CD4-positive, alpha-beta T cell treated with Interleukin-6 for 4 hours (primary cell): ENCODE results near the gene OSBPL8.

Experiments
- DNase-seq: peaks from one replicate; pipeline ENCODE4 v3.0.0-alpha.2; 2020; ENCODE audit warnings: mixed read lengths

The OSBPL8 gene

DNA sequence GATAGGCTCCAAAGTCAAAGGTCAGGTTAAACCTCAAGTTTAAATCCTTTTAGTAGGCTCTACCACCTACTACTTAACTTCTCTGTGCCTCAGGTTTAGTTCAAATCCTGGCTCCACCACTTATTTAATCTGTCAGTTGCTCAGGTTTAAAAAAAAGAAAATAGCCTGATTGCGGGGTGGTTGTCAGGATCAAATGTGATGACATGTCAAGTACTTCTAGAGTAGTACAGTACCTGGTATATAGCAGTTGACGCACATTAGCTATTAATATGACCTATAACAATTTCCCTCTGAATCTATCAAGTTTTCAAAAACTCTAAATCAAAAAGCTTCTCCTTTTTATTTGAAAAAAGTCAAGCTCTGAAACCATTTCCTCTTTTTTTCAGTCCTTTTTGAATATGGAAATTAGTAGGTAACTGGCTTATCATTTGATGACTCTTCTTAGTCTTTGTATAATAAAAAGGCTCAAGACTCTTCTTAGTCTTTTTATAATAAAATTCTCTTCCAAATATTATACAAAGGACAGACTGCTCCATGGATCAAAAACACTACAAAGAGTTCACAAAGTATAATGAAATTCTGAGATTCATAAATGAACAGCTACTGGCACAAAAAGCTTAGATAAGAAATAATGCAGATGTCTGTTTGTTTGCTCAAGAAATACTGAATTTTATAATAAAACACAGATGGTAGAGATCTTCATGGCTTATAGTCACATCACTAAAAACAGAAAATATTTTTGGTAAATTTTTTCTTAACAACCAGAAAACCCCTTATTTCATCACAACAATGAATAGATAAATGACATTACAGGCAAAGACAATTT lies 5.0 kb downstream of the OSBPL8 start:
- DNase-seq, result no peak

DNA sequence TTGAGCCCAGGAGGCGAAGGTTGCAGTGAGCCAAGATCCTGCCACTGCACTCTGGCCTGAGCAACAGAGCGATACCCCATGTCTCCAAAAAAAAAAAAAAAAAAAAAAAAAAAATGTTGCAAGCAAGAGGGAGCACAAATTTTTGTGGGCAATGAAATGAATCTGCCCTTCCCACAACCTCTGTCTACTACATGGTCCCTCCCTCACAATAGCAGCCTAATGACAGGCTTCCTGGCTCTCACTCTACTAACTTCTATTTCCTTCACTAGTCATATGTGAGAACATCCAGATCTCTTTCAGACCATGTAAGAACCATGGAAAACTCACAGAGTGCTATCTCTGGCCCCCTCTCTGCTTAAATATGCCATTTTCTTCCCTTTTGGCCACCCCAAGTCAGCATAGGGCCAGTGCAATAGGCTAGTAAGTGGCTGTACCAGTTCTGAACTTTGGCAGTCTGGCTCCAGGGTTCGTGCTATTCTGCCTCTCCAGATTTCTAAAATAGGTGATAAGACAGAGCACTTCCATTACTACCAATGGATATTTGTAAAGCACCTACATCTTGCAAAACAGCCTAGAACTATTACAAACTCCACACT lies 7.1 kb downstream of the OSBPL8 start:
- no peak for DNase-seq

DNA sequence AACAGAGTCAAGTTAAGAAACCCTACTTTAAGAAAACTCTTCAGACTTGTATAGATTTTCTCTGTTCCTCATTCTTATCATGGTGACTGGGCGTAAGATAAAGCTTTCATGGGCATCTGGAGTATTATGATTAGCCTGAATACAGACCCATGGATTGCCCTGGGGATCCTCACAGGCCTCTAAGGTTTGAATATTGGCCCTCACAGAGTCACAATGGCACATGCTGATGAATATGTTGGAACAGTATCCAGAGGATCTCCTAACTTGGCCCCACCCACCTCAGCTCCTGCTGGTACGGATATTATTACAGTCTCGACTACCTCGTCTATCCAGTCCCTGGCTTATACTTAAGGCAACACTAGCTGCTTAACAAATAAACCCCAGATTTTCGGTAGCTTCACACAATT lies 8.1 kb downstream of the OSBPL8 start:
- no peak for DNase-seq

DNA sequence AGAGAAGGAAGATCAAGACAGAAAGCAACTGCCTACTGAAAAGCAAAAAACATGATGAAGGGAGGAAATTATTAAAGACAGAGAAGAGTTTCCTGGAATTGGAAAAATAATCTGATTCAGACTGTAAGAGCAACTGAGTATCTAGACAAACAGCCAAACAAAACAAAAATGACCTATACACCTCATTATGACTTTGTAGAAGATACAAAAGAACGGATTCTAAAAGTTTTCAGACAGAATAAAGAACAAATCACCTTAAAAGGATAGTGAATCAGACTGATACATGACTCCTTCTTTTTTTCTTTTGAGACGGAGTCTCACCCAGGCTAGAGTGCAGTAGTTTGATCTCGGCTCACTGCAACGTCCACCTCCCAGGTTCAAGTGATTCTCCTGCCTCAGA lies 10.4 kb downstream of the OSBPL8 start:
- no peak for DNase-seq

DNA sequence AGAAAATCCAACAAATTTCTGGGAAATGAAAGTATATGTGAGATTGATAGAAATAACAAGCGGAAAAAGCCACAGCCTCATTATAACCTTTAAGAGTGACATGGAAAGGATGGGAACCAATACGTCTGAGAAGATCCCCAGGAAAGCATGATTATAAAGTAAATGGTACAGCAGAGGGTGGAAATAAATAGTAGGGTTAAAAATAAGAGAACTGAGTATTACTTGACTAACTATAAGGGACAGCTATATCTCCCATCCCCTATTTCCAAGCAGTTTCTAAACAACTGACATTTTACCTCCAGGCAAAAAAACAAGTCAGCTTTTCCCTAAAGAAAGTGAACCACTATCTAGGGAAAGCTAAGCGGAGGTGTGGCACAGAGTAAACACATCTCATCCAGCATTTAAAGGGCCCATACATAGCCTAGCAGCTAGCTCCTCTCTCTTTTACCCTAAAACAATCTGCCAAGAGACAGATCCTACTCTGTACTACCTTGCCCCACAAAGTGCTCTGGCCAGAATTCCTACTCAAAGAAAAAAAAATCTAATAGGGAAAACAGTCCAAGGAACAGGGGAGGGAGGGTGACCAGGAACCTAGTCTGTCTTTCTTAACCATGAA lies 11.2 kb downstream of the OSBPL8 start:
- DNase-seq, result no peak

DNA sequence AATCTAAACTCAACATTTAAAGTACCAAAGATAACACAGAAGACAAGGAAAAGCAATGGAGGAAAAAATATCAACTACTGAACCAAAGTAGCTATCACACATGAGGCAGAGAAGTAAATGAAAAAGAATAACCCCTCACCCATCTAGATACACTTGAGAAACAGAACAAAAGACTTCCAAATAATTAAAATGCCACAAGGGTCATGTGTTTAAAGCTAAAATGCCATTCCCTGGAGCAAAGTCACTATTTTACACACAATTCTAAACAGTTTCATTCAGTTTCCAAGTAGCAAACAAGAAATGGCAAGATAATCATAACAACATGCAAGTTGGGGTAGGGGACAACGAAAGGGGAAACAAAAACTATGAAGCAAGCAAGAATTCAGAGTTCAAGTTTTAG lies 12.0 kb downstream of the OSBPL8 start:
- no peak for DNase-seq

DNA sequence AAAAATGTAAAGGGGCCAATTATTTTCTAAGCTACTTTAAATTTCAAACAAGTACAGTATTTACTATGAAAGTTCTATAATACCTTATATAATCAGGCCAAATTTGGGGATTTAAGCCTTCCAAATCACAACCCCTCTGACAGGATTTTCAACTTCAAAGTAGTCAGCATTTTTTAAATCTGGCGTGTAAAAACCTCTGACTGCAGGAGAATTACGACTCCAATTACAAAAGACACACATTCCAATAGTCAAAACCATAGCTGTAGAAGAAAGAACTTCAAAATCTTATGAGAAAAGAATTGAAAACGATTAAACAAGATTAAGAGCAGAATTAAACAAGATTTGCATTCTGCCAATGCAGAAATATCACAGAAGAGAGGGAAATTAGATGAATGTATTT lies 12.7 kb downstream of the OSBPL8 start:
- DNase-seq, result no peak

DNA sequence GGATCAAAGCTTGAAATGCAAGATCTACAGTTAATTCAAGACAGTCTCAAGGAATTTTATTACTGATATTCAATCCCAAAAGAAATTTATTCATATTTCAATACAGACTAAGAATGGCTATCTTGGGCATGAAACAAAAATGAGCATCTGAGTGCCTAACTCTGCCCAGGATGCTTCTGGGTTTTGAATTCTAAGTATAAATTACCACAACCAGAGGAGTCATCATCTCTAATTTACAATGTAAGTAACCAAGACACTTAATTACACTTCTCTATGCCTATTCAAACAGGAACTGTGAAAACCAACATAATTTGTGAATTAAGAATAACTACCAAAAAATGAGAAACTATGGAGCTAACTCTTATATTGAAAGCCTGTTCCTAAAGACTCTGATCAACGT lies 14.1 kb downstream of the OSBPL8 start:
- DNase-seq, result no peak

DNA sequence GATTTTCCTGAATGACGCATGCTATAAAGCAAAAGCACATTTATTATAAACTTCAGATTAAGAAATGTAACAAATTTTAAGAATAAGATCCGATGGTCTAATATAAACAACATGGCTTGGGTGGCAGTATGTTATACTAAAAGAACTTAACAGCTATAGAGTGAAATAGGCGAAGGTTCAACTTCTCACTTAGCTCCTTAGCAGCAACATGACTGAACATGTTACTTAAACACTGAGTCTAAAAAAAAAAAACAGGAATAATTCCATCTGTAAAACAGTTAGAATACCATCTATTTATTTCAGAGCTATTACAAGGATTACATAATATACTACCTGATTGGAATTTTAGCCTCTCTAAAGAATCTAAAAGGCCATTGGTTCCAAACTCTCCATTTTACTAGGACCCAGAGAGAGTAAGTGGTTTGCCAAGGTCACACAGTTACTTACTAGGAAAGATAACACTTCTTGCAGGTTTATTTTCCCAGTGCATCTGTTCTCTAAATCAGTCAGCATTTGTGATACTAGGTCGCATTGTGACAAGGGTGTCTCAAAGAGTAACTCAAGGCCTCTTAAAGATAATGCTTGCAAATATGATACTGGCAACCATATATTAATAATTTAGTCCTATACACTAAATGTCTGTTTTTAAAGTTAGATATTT lies 14.8 kb downstream of the OSBPL8 start:
- DNase-seq, result no peak

DNA sequence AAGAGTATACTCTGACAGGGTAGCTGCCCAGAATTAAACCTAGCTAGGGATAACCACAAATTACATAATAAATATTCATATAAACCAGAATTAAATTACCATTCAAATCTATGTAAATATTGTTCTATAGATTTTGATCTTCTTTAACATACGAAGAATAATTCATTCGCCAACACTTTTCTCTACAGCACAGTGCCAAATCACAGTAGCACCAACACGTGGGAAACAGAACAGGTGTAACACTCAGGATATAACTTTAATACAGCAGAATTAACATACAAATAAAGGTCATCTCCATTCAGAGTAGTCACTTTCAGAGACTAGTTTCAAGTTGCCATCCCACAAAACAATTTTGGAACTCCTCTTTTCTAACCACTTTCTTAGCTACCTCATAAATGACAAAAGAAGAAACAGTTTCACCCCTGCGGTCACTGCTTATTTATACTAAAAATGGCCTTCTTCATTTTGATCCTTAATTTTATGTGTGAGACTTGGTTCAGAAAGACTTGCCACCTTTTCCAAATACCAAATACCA lies 15.7 kb downstream of the OSBPL8 start:
- no peak for DNase-seq

DNA sequence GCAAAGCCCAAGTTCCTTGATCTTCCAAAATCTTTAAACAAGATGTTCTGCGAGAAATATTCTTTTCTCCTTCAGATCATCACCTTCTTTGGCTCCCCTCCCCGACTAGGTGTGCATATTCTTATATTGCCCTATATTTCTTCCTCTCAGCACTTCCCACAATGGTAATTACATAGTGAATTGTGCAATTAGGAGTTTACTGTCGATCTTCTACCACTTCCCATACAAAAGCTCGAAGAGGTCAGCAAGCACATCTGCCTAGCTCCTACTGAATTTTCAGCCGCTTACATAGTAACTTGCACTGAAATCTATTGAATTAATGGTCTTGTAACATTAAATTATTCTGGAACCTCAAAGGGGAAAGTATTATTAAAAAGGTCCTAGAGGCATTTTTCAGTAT lies 16.7 kb downstream of the OSBPL8 start:
- DNase-seq, result no peak

DNA sequence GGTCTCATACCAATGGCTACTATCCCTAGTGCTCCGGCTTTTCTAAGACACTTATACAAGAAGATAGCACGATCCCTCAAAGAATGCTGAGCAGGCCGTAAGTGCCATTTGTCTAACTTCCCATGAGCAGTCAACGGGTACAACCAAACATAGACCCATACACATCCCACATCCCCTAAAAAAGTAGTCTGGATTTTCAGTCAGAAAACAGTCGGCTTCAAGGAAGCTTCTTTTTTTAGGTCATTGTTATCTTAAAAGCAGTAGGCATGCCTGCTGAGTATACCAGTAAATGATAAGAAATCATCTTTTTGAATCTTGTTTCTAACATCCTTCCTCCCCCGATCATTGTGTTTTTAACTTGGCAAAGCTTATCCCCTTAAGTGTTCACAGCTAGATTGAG lies 19.8 kb downstream of the OSBPL8 start:
- DNase-seq, result no peak

DNA sequence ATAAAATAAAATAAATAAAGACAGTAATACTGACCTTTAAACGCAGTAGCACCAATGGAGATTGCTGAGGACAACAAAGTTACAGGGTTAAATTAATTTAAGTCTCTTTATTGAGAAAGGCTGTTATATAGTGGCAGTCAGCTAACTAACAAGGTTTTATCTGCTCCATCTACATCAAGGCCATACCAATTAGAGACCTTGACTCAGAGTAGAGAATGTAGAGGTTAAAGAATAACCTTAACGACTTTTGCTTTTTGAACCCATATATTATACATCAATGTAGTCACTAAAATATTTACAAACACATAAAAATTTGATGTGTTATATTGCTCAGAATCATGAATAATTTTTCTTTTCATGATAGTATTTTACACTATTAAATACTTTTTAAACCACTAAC lies 21.6 kb downstream of the OSBPL8 start:
- no peak for DNase-seq

DNA sequence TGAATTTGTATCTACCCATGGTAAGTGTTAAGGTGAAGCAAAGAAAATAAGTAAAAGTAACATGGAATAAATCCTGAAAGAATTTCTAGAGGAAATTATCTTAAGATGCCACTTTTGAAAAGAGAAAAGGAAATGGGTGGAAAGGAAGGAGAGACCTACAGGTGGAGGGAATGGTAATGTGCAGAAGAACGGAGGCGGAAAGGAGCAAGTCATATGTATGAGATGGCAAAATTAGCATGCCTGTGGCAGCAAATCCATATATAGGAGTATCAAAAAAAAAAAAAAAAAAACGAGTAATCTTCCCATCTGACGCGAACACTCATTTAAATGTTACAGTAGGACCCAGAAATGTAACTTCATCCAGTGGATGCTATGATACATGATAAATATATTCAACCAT lies 23.0 kb downstream of the OSBPL8 start:
- no peak for DNase-seq

DNA sequence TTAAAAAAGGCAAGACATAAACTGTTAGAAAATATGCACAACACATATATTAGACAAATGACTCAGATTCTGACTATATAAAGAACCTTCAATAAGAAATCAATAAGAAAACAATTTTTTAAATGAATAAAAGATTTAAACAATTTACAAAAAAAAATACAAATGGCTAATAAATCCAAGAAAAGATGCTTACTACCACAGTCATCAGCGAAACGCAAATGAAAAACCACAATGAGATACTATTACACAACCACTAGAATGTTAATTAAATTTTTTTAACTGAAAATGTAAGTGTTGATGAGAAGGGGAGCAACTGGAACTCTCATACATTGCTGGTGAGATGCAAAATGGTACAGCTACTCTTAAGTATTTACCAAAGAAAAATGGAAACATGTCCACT lies 24.4 kb downstream of the OSBPL8 start:
- DNase-seq, result no peak

DNA sequence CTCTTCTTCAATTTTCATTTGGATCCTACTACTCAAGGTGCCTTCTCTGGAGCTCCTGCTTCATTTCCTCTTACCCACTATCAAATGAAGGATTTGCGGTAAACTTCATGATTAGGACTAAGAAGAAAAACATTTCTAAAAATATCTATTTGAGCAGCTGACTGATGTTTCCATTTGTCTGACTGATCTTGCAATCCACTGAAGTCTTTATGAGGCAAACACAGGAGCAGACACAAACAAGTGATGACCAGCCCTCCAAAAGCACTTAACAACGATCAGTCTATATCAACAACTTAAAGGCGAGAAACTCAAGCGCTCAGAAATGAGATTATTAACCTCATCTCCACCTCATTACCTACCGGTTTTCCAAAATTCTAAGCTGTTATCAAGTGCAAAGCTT lies 26.2 kb downstream of the OSBPL8 start:
- no peak for DNase-seq

DNA sequence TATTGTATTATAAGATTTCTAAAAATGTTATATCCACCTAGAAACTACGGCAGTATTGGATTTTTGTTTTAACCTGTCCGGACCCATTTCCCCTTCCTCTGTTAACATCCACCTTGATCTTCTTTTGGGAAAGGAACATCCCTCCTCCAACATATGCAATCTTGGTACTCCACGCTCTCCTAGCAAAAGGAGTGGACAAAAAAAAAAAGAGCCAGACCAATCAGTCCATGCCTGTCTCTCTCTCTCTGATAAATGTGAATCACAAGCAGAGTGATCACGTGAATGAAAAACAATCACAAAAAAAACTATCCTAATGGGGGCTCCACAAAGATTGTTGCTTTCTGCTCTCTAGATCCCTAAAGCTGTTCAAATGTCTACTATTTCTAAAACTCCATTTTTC lies 27.1 kb downstream of the OSBPL8 start:
- no peak for DNase-seq

DNA sequence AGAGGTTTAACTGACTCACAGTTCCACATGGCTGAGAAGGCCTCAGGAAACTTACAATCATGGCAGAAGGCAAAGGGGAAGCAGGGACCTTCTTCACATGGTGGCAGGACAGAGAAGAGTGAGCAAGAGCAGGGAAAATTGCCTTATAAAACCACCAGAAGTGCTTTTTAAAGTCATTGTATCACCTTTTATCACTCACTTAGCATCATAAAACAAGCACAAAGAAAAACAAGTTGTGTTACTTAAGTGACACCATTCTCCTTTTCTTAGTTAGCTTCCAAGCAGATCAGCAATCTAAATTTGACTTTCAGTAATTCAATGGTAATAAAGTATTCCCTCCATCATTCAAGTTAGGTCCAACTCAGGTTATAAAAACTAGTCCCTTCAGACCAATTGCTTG lies 28.5 kb downstream of the OSBPL8 start:
- DNase-seq, result no peak

DNA sequence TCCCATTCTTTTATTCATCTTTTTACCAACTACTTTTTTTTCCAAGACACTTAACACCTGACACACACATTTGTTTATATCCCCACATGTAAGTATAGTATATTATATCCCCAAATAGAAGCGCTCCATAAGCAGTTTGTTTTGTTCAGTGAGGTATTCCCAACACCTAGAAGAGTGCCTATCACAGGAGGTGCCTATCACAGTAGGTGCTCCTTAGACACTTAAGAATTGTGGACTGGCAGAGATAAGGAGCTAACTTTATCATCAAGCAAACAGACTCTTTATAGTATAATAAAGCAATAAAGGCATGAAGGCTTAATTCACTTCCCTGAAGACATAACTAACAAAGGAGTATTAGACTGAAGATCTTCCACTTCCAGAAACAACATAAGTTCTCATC lies 29.1 kb downstream of the OSBPL8 start:
- DNase-seq, result no peak

DNA sequence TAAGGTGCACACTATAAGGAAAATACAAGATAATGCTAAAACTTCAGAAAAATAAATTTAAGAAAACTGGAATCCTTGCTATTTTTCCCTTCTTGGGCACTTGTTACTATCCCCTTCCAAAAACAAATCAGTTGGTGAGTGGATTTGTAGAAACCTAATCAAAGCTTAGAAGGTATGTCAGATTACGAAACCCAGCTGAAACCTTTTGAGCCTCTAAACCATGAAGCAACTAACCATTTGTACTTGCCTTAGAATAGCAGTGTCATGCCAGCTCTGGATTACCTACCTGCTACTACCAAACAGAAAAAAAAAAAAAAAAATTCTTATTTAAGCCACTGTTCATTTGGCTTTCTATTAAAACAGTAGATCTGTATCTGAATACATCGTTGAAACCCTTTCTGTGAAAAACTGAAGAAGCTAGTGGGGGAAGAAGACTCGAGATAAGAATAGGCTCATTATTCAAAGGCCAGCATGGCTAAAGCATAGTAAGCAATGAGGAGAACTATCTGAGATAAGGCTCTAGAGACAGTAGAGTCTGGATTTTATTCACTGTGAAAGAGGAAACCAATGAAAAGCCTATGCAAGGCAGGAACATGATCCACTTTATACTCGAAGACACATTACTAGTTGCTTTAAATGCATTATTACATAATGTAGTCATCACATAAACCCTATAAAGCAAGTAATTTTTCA lies 30.2 kb downstream of the OSBPL8 start:
- DNase-seq, result no peak

DNA sequence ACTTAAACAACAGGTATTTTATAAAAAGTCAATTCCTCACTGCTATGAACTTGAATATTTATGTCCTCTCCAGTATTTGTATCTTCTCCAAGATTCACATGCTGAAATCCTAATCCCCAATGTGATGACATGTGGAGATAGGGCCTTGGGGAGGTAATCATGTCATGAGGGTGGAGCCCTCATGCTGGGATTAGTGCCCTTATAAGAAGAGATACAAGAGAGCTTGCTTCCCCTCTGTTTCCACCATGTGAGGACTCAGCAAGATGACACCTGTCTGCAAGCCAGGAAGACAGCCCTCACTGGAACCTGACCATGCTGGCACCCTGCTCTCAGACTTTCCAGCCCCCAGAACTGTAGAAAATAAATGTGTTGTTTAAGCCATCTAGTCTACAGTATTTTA lies 36.2 kb downstream of the OSBPL8 start:
- no peak for DNase-seq

DNA sequence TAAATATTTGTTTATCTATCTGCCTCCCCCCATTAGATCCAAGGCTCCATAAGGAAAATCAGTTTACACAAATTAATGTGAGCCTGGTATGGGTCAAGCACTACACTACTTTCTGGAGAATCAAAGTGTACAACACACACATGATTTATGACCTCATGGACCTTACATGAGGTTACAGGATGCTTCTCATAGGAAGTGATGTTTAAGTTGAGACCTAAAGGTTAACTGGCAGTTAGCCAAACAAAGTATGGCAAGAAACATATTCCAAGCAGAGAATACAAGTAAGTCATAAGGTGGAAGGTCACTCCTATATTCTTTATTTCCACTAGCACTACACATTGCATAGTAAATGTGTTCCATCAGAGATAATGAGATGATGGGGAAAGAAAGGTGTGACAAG lies 39.2 kb downstream of the OSBPL8 start:
- no peak for DNase-seq

DNA sequence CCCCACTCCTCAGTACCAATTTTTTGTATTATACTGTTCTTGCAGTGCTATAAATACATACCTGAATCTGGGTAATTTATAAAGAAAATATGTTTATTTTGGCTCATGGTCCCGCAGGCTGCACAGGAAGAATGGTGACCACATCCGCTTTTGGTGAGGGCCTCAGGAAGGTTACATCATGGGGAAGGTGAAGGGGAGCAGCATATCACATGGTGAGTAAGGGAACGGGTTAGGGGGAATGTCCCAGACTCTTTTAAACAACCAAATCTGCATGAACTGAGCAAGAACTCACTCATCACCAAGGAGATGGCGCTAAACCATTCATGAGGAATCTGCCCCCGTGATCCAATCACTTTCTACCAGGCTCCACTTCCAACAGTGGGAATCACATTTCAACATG lies 40.0 kb downstream of the OSBPL8 start:
- DNase-seq, result peak; percentile 4
